ENCODE results near the gene CLPTM1L.

- TF ChIP-seq CTCF (IDR thresholded peaks at IDR 0.05) (no peak), POLR2A (IDR thresholded peaks at IDR 0.05) (no peak), EP300 (IDR thresholded peaks at IDR 0.05) (no peak)
Measured at GRCh38 chr5:1378096-1378495, 33.2 kb upstream of the CLPTM1L start.

Measured in tibial nerve (tissue), 4 donors.